Stimulated activated CD8-positive, alpha-beta memory T cell treated with anti-CD3 and anti-CD28 coated beads, Interleukin-2, amount 100 ng/mL, for 1 hour (primary cell): Measurements from ENCODE around the gene KLC1.

ENCODE experiments used
- DNase-seq, 2 donors: peaks; one replicate each; pipeline ENCODE4 v3.0.0-alpha.2; 2020; ENCODE audit warnings: low read depth in 2 of 2

The KLC1 gene

GRCh38 chr14:103749860-103750259 is 120.8 kb downstream of the KLC1 start:
- DNase-seq: no peak
